OCI-LY7 (cell line): ENCODE results near the gene ANKRD39.

Experiments used
- EZH2phosphoT487 ChIP-seq: fragments of 200-600 bp; sonication (generic); IDR thresholded peaks from 2 replicates; pipeline ENCODE4 v1.6.1; 2018; ENCODE audit warnings: low read depth, borderline replicate concordance, mild to moderate bottlenecking, mixed run types, antibody characterized with exemption, low read length, moderate library complexity, mixed read lengths
- TF ChIP-seq, protein P1 (sequence below): fragments of 200-600 bp; sonication (generic); conservative IDR thresholded peaks from 2 replicates; pipeline ENCODE4 v1.5.1; 2014; ENCODE audit warnings: mild to moderate bottlenecking, antibody characterized with exemption, low read length, moderate library complexity, mixed read lengths

DNA sequence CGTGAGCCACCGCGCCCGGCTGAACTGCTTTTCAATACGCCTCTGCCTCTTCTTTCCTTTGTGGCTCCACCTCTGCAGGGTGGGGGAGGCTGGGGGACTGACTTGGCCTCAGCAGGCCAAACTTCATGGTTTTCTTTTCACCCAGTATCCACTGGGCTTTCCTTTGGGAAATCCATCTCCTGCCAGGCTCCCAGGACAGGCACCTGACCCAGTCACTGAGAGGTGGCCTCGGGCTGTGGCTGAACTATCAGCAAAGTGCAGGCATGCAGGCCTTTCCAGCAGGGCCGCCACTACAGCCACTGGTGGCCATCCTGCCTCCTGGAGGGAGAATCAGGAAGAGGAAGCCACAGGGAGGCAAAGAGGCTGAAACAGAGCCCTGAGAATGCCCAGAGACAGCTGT, 45.5 kb upstream of the ANKRD39 start:
- TF ChIP-seq, protein P1, sequence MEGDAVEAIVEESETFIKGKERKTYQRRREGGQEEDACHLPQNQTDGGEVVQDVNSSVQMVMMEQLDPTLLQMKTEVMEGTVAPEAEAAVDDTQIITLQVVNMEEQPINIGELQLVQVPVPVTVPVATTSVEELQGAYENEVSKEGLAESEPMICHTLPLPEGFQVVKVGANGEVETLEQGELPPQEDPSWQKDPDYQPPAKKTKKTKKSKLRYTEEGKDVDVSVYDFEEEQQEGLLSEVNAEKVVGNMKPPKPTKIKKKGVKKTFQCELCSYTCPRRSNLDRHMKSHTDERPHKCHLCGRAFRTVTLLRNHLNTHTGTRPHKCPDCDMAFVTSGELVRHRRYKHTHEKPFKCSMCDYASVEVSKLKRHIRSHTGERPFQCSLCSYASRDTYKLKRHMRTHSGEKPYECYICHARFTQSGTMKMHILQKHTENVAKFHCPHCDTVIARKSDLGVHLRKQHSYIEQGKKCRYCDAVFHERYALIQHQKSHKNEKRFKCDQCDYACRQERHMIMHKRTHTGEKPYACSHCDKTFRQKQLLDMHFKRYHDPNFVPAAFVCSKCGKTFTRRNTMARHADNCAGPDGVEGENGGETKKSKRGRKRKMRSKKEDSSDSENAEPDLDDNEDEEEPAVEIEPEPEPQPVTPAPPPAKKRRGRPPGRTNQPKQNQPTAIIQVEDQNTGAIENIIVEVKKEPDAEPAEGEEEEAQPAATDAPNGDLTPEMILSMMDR, result no peak
- TF ChIP-seq EZH2phosphoT487, result no peak
